ENCODE data around the gene TMX3. TPM values are rescaled to one million over a fixed set of nuclear protein-coding genes. Genes with fewer than 3 reads are reported as not detected.

Gene TMX3
- total RNA-seq, 1 donor from 2014 or later = 56.4 TPM

GRCh38 chr18:68713131-68713530 is 1.8 kb downstream of the TMX3 start:
- no peak overlapping the region for H3K27ac ChIP-seq
- peak overlapping the region; percentile 95 for H3K4me3 ChIP-seq
- no peaks in the 10 kb centered on the region for H3K27me3 ChIP-seq
- H3K36me3 ChIP-seq = peaks cover 52% of the 10 kb centered on the region
- TF ChIP-seq CTCF (IDR thresholded peaks at IDR 0.05) = no peak
- intact Hi-C loops (cut with DNase I) = no loop called here
- DNase-seq (no peak), ATAC-seq (no peak)
- peaks cover 15% of the 10 kb centered on the region for H3K4me1 ChIP-seq
- H3K9me3 ChIP-seq = no peaks in the 10 kb centered on the region

DNA sequence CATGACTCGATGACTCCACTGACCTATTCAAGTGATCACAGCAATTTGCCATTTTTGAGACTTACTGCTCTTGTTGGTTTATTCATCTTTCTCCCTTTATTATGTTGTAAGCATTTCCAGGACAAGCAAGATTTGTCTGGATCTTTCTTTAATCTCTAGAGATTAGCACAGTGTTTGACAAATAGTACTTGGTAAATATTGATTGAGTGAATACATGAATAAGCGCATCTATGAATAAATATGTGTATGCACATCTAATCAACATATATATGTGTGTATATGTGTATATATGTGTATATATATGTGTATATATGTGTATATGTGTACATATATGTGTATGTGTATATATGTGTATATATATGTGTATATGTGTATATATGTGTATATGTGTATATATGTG is 7.3 kb downstream of the TMX3 start:
- H3K36me3 ChIP-seq = peaks cover 56% of the 10 kb centered on the region
- ATAC-seq (no peak), DNase-seq (no peak)
- H3K4me3 ChIP-seq = no peak overlapping the region
- H3K4me1 ChIP-seq = no peaks in the 10 kb centered on the region
- TF ChIP-seq CTCF (IDR thresholded peaks at IDR 0.05) = no peak
- no peaks in the 10 kb centered on the region for H3K9me3 ChIP-seq
- no peak overlapping the region for H3K27ac ChIP-seq
- intact Hi-C loops (cut with DNase I) = no loop called here
- H3K27me3 ChIP-seq = no peaks in the 10 kb centered on the region

- H3K4me3 ChIP-seq = no peak overlapping the region
- no peaks in the 10 kb centered on the region for H3K9me3 ChIP-seq
- intact Hi-C loops (cut with DNase I) = no loop called here
- DNase-seq (no peak), ATAC-seq (no peak)
- no peaks in the 10 kb centered on the region for H3K27me3 ChIP-seq
- no peak overlapping the region for H3K27ac ChIP-seq
- H3K36me3 ChIP-seq = peaks cover 35% of the 10 kb centered on the region
- no peaks in the 10 kb centered on the region for H3K4me1 ChIP-seq
- no peak for TF ChIP-seq CTCF (IDR thresholded peaks at IDR 0.05)
Observed at GRCh38 chr18:68705119-68705518, 9.8 kb downstream of the TMX3 start.

- Histone ChIP-seq H3K9me3 (no peaks in the 10 kb centered on the region), H3K4me3 (no peak overlapping the region), H3K4me1 (no peaks in the 10 kb centered on the region), H3K36me3 (peaks cover 18% of the 10 kb centered on the region), H3K27me3 (no peaks in the 10 kb centered on the region), H3K27ac (no peak overlapping the region)
- no peak for ATAC-seq
- TF ChIP-seq CTCF (IDR thresholded peaks at IDR 0.05) = no peak
- DNase-seq = no peak
- intact Hi-C loops (cut with DNase I) = no loop called here
Observed at GRCh38 chr18:68703326-68703725, 11.6 kb downstream of the TMX3 start.

GRCh38 chr18:68701353-68701752 is 13.6 kb downstream of the TMX3 start:
- Histone ChIP-seq H3K4me1 (no peaks in the 10 kb centered on the region), H3K9me3 (no peaks in the 10 kb centered on the region), H3K27ac (no peak overlapping the region), H3K4me3 (no peak overlapping the region), H3K36me3 (peaks cover 31% of the 10 kb centered on the region), H3K27me3 (no peaks in the 10 kb centered on the region)
- no peak for TF ChIP-seq CTCF (IDR thresholded peaks at IDR 0.05)
- DNase-seq (no peak), ATAC-seq (no peak)
- intact Hi-C loops (cut with DNase I) = no loop called here

DNA sequence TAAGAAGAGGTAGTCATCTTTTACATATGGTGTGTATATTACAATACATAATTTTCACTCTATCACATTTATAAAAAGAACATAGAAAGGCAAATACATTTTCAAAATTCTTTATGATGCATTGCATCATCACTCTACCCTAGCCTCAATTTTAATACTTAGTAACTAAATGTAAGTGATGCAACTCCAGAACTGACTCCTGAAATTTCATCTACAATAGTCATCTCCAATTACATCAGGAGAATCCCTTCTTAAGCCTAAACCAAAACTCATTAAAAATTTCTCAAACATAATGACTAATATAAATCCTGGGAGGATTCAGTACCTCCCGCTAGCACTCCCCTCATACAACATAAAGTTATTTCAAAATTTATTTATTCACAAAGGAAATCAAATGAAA is 15.9 kb downstream of the TMX3 start:
- Histone ChIP-seq H3K27me3 (no peaks in the 10 kb centered on the region), H3K27ac (no peak overlapping the region), H3K9me3 (no peaks in the 10 kb centered on the region), H3K36me3 (peaks cover 41% of the 10 kb centered on the region), H3K4me3 (no peak overlapping the region), H3K4me1 (no peaks in the 10 kb centered on the region)
- DNase-seq = no peak
- intact Hi-C loops (cut with DNase I) = no loop called here
- ATAC-seq = no peak
- no peak for TF ChIP-seq CTCF (IDR thresholded peaks at IDR 0.05)

All from upper lobe of right lung (tissue), 1 donor.